ENCODE data around the gene IL12RB2.
A peak's percentile ranks its signal among the peaks of the same experiment; 100 is the strongest.

The IL12RB2 gene, protein sequence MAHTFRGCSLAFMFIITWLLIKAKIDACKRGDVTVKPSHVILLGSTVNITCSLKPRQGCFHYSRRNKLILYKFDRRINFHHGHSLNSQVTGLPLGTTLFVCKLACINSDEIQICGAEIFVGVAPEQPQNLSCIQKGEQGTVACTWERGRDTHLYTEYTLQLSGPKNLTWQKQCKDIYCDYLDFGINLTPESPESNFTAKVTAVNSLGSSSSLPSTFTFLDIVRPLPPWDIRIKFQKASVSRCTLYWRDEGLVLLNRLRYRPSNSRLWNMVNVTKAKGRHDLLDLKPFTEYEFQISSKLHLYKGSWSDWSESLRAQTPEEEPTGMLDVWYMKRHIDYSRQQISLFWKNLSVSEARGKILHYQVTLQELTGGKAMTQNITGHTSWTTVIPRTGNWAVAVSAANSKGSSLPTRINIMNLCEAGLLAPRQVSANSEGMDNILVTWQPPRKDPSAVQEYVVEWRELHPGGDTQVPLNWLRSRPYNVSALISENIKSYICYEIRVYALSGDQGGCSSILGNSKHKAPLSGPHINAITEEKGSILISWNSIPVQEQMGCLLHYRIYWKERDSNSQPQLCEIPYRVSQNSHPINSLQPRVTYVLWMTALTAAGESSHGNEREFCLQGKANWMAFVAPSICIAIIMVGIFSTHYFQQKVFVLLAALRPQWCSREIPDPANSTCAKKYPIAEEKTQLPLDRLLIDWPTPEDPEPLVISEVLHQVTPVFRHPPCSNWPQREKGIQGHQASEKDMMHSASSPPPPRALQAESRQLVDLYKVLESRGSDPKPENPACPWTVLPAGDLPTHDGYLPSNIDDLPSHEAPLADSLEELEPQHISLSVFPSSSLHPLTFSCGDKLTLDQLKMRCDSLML

DNA sequence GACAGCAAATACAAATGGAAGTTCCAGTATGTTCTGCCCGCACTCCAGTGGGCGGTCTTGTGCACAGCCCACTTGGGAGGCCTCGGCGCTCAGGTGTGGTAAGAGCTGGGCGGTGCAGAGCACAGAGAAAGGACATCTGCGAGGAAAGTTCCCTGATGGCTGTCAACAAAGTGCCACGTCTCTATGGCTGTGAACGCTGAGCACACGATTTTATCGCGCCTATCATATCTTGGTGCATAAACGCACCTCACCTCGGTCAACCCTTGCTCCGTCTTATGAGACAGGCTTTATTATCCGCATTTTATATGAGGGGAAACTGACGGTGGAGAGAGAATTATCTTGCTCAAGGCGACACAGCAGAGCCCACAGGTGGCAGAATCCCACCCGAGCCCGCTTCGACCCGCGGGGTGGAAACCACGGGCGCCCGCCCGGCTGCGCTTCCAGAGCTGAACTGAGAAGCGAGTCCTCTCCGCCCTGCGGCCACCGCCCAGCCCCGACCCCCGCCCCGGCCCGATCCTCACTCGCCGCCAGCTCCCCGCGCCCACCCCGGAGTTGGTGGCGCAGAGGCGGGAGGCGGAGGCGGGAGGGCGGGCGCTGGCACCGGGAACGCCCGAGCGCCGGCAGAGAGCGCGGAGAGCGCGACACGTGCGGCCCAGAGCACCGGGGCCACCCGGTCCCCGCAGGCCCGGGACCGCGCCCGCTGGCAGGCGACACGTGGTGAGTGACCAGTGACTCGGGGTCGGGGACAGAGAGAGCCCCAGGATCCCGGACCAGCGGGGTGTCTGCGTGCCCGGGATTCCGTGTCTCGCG is at the start of gene IL12RB2:
TSS of gene IL12RB2 (plus strand) at position 623 of the 810 bp plus-strand sequence. CDS start 12,496 bp downstream, outside the sequence.
- DNase-seq, result peak; percentile 32 to 39

DNA sequence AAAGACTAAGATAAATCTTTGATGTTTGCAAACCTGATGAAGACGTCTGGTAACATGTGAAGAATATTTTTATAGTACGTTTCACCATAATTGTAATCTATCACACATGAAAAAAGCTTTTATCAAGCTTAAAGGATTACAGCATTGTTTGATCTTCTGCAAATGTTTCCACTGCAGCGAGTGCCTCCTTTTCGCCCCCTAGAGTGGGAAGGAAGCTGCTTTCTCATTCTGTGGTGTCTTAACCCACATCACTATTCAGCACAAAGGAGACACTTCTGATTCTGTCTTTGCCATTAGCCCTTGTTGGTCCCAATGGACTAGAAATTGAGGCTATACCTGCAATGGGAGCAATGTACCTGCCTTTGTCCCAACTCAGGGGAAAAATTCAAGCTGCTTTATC is 46.0 kb upstream of the IL12RB2 start:
- DNase-seq, result peak in 1 of 2 donors; percentile 27

DNA sequence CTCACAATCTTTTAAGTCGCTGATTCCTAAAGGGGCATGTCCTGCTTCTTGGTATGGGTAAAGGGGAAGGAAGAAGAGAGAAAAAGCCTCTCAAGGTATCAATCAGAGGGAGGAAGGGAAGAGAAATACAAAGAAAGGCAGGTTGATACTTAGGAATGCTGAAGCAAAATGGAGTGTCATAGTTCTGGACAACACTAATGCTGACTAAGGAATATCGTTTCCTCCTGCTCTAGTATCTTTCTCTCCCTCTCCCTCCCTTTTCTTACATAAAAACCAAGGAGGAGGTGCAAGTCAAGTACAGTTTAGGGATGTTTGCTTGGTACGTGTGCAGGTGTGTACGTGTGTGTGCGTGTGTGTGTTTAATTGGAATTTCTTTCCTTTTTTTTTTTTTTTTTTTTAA is 44.9 kb upstream of the IL12RB2 start:
- no peak for DNase-seq

DNA sequence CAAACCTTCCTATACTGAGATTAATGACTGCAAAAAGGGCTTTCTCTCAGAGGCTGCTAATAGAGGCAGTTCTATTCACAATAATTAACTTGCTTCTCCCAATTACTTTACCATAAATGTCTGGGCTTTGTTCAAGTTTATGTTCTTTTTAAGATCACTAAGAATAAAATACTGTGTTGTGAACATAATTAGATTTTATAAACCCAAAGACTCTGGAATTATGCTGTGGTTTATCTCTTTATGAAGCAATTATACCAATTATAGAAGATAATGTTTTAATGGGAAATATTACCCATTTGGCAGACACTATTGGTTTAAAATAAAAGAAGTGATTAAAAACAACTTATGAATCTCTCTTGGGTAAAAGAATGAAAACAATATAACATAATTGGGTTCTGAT is 43.5 kb upstream of the IL12RB2 start:
- no peak for DNase-seq

GRCh38 chr1:67264899-67265298 is 42.8 kb upstream of the IL12RB2 start:
- peak in 1 of 2 donors; percentile 6 for DNase-seq

DNA sequence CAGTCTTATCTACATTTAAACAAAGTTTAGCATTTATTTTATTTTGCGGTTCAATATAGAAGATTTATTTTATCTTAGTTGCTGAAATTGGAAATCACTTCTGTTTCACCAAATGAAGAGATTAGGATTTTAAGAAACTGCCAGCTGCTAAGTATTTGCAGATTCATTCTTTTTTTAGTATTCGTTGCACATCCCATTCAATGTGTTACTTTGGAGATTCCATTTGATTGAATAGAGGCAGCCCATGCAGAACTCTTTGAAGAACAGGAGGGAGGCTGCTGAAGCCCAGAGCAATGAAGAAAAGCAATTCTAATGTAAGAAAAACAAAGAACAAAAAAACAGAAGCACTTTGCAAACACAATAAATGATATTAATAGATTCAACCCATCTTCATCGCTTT is 38.6 kb upstream of the IL12RB2 start:
- no peak for DNase-seq

GRCh38 chr1:67270541-67270940 is 37.1 kb upstream of the IL12RB2 start:
- DNase-seq, result no peak

DNA sequence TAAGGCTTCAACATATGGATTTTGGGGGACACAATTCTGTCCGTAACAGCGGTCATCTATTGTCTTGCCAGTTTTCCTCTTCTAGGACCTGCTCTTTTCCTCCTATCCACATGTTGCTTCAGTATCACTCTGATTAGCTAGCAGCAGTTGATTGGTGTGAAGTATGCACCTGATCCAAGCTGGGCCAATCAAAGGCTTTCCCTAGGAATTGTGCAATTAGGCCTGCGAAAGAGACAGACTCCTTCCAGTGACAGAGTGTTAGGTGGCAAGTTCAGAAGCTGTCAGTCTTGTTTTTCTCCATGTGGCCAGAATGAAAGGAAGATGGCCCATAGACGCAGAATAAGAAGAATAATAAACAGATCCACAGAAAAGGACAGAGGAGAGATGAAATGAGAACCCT is 34.1 kb upstream of the IL12RB2 start:
- DNase-seq, result no peak

DNA sequence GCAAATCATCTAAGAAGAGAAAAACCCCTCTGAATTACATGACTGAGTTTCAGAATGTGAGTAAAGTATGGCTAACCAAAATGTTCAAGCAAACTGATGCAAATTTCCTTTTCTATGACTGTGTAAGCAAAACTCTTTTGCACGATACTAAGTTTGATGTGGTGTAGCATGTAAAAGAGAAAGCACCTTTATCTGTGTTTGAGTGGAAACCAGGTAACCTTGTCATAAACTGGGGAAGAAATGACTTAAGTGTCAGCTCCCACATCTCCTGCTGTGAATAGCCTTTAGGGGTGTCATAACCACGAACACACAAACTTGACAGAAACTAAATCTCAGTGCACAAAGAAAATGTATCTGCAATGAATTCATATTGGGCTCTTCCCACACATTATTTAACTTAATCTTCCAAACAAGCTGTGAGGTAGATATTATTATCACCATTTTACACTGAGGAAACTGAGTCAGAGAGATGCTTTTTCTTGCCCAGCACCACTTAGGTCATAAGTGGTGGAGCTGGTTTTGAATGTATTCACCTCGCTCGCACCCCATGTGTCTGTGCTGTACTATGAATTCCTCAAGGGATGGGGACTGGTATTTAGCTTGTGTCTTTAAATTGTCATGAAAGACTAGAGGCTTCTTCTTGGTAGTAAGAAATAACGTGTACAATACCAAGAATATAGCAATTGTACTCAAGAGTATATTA is 32.9 kb upstream of the IL12RB2 start:
- peak in 1 of 2 donors; percentile 23 for DNase-seq

DNA sequence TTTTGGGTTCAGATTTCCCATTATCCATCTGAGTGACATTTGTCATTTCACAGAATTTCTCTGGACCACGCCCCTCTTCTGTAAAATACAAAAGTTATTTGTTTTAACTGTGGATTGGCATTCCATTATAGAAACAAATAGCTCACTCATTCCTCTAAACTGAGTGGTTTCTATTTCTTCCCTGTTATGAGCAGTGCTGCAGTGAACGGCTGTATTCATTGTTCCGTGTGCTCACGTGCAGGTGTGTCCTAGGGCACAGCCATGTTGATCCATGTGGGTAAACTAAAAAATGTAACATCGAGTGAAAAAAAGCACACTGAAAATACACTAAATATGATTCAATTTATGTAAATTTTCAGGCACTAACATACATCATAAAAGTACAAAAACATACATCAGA is 27.0 kb upstream of the IL12RB2 start:
- no peak for DNase-seq

GRCh38 chr1:67281244-67281643 is 26.4 kb upstream of the IL12RB2 start:
- no peak for DNase-seq

- no peak for DNase-seq
These were observed 21.7 kb upstream of the IL12RB2 start for GRCh38 chr1:67285780-67286488.

GRCh38 chr1:67290236-67290635 is 17.4 kb upstream of the IL12RB2 start:
- no peak for DNase-seq

- no peak for DNase-seq
These were observed 12.6 kb upstream of the IL12RB2 start for GRCh38 chr1:67294836-67295617.

DNA sequence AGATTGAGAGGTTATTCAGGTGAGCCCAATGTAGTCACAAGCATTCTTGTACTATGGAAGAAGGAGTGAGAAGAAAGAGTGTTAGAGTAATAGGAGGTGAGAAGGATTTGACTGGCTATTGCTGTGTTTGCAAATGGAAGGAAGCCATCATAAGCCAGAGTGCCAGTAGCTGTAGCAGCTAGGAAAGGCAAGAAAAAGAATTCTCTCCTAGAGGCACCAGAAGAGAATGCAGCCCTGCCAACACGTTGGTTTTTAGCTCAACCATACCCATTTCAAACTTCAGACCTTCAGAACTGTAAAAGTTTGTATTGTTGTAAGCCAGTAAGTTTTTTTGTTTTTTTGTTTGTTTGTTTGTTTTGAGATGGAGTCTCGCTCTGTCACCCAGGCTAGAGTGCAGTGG is 8.9 kb upstream of the IL12RB2 start:
- DNase-seq, result no peak

- DNase-seq, result no peak
These were observed 8.4 kb upstream of the IL12RB2 start for GRCh38 chr1:67299296-67299695.

- DNase-seq, result no peak
These were observed 7.1 kb upstream of the IL12RB2 start for GRCh38 chr1:67300561-67300960.

- no peak for DNase-seq
These were observed 3.6 kb upstream of the IL12RB2 start for GRCh38 chr1:67304023-67304422.

DNA sequence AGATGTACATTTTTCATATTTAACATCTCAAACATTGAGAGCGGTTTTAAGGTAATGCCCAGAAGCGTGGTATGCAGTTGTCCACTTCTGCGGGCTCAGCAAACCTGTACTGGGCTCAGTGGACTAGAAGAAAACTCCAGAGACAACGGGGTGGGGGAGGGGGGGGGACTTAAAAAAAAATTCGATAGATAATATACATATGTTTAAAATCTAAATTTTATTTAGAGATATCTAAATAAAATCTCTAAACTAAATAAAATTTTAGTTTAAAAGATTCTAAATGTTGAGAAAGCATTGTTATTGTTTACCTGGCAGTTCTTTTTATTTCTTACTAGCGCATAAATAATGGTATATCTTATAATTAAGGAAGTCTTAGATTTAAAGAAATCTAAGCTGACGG is 1.1 kb upstream of the IL12RB2 start:
- no peak for DNase-seq

GRCh38 chr1:67308136-67308535 is 463 bp downstream of the IL12RB2 start:
- no peak for DNase-seq

DNA sequence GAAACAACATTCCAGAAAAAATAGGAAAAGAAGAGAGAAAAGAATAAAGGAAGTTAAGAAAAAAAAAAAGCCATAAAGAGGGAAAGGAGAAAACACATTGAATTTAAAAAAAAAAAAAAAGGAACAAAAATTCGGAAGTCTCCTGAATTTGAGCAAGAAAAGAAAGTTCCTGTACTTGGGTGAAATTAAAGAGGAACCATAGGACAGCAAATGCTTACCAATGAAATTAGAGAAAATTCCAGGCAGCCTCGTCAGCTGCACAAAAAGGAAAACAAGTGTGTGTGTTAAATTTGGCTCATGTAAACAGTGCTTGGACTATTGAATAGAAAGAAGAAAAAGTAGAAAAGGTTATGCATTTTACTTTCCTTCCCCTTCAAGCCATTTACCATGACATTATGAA is 4.9 kb downstream of the IL12RB2 start:
- DNase-seq, result no peak
